Lower leg skin (tissue), 4 donors: ENCODE measurements around the gene DTX3L. TPM values are rescaled to one million over a fixed set of nuclear protein-coding genes. Genes with fewer than 3 reads are reported as not detected.

Experiments used
- DNase-seq, 2 donors: peaks; one replicate each; pipeline ENCODE4 v3.0.0-alpha.2; 2019; ENCODE audit warnings: low spot score in 2 of 2
- H3K4me3 ChIP-seq: fragments of 200-600 bp; sonication (generic); 2 replicates; pipeline ENCODE4 v1.5.1; 2017; ENCODE audit warnings: mild to moderate bottlenecking, low read depth; ENCODE audit not compliant: poor library complexity, severe bottlenecking
- CTCF ChIP-seq, 3 donors: fragments of 450-650 bp; IDR thresholded peaks; one replicate each; pipeline ENCODE4 v1.5.1; 2016; ENCODE audit warnings: antibody characterized with exemption in 3 of 3, mild to moderate bottlenecking in 3 of 3, moderate library complexity in 2 of 3
- POLR2A ChIP-seq, 2 donors: fragments of 450-650 bp; IDR thresholded peaks; one replicate each; pipeline ENCODE4 v1.6.1; 2016 to 2017; ENCODE audit warnings: antibody characterized with exemption in 2 of 2, mild to moderate bottlenecking in 1 of 2, moderate library complexity in 1 of 2
- WGBS, 2 donors: methylation state at CpG; one replicate each; pipeline ENCODE4 v1.1.5; 2018; 5-methylcytosine and 5-hydroxymethylcytosine counted together
- intact Hi-C: fragments of 100-400 bp; cut with DNase I; formaldehyde crosslinking; loops from one replicate; pipeline ENCODE4 v1.15.0; 2023; ENCODE audit warnings: low total_unique reads
- total RNA-seq, 4 donors: library from RNA; depleted of rRNA; stranded (reverse); fragments of >200 nt; gene quantifications; one replicate each; pipeline ENCODE4 v1.1.0, GENCODE V29; 2016

DTX3L gene
- total RNA-seq, 4 donors from 2014 or later, result 7.8 to 14.2 (median 9.4) TPM

GRCh38 chr3:122586773-122587485 lies 22.8 kb downstream of the DTX3L start:
- TF ChIP-seq CTCF (IDR thresholded peaks at IDR 0.05) (no peak), POLR2A (IDR thresholded peaks at IDR 0.05) (no peak)
- intact Hi-C loops, result no loop called here
- DNase-seq, result no peak
- H3K4me3 ChIP-seq, result no peak overlapping the region

- no peak for DNase-seq
- WGBS, 2 donors, result 38 to 48% methylated on average over 1 to 2 of the region's 2 CpGs
- intact Hi-C loops, result no loop called here
- H3K4me3 ChIP-seq, result no peak overlapping the region
- TF ChIP-seq POLR2A (IDR thresholded peaks at IDR 0.05) (no peak), CTCF (IDR thresholded peaks at IDR 0.05) (no peak)
Measured at GRCh38 chr3:122587572-122587971, 23.4 kb downstream of the DTX3L start.

- TF ChIP-seq POLR2A (IDR thresholded peaks at IDR 0.05) (no peak), CTCF (IDR thresholded peaks at IDR 0.05) (no peak)
- no peak overlapping the region for H3K4me3 ChIP-seq
- no peak for DNase-seq
- 64% methylated on average over 5 of the region's 5 CpGs for WGBS, 2 donors
- intact Hi-C loops, result no loop called here
Measured at GRCh38 chr3:122589297-122589696, 25.2 kb downstream of the DTX3L start.

- WGBS, 2 donors, result 95 to 99% methylated on average over 2 of the region's 2 CpGs
- no peak for TF ChIP-seq CTCF (IDR thresholded peaks at IDR 0.05)
- TF ChIP-seq POLR2A (IDR thresholded peaks at IDR 0.05), result no peak
- intact Hi-C loops, result no loop called here
Measured at GRCh38 chr3:122590610-122591009, 26.5 kb downstream of the DTX3L start.

GRCh38 chr3:122594025-122594424 lies 29.9 kb downstream of the DTX3L start:
- TF ChIP-seq POLR2A (IDR thresholded peaks at IDR 0.05) (no peak), CTCF (IDR thresholded peaks at IDR 0.05) (no peak)
- no peak for DNase-seq
- intact Hi-C loops, result no loop called here
- no peak overlapping the region for H3K4me3 ChIP-seq

More at GRCh38 chr3:122590610-122591009, 26.5 kb downstream of the DTX3L start:
- H3K4me3 ChIP-seq, result no peak overlapping the region
- DNase-seq, result no peak

GRCh38 chr3:122598151-122598550 lies 34.0 kb downstream of the DTX3L start:
- intact Hi-C loops, result no loop called here
- no peak for DNase-seq
- no peak for TF ChIP-seq POLR2A (IDR thresholded peaks at IDR 0.05)
- TF ChIP-seq CTCF (IDR thresholded peaks at IDR 0.05), result no peak
- 74 to 85% methylated on average over 3 of the region's 3 CpGs for WGBS, 2 donors
- no peak overlapping the region for H3K4me3 ChIP-seq
